ENCODE data around the gene ZBTB33. TPM values are rescaled to one million over a fixed set of nuclear protein-coding genes. Genes with fewer than 3 reads are reported as not detected.

ZBTB33 gene
- total RNA-seq, 1 donor = 20.3 TPM

DNA sequence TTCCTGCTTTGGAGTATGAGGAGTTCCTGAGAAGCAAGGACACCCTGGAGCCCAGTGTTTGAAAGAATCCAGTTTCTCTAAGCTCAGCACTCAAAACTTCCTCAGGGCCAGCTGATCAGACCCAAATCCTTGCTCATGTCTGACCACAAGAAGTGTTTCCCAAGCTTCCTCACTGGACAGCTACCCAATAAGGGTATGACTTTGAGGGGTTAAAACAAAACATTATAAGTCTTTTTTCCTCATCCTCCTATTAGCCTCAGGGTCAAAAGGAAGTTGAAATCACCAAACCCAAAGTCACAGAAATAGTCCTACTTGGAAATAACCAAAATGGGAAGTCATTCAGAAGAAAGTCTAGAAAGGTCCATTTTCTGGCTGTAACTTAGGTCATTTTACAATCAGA lies 13.7 kb downstream of the ZBTB33 start:
- H3K4me3 ChIP-seq (ENCODE audit: low read depth, low read length) = no peak overlapping the region
- TF ChIP-seq CTCF (IDR thresholded peaks at IDR 0.05; ENCODE audit: insufficient read depth, low read depth, low read length) = no peak
- DNase-seq (ENCODE audit: low read depth) = no peak

DNA sequence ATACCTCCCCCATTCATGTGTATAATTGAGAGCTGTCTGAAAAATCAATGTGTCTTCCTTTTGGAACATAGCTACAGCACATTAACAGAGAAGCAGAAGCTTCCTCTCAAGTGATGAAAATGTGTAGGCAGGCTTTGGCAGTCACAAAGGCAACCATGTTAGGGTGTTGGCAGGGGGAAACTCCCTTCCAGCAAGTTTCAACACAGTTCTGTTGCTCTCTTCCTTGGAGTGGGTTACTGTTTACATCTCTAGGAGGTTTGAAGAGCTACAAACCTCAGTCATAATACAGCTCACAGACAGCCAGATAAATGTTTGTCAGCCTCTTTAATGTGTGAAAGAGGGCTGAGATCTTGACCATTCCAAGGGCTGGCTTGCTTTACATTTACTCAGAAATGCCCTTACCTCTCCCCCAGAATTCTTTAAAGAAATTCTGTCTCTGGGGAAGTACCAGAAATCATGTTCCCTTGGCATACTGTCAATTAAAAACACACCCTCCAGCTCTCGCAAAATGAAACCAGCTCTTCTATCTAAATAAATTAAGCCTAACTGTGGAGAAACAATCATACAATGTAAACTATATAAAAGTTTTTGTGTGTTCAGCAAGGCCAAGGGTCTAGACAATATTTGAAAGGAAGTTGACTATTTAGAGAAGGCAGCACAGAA lies 18.9 kb downstream of the ZBTB33 start:
- TF ChIP-seq CTCF (IDR thresholded peaks at IDR 0.05; ENCODE audit: insufficient read depth, low read depth, low read length) = no peak
- no peak for DNase-seq (ENCODE audit: low read depth)

GRCh38 chrX:120270567-120270966 lies 20.0 kb downstream of the ZBTB33 start:
- DNase-seq (ENCODE audit: low read depth) = no peak
- no peak overlapping the region for H3K4me3 ChIP-seq (ENCODE audit: low read depth, low read length)
- no peak for TF ChIP-seq CTCF (IDR thresholded peaks at IDR 0.05; ENCODE audit: insufficient read depth, low read depth, low read length)

More for the DNA sequence above, 18.9 kb downstream of the ZBTB33 start:
- H3K4me3 ChIP-seq (ENCODE audit: low read depth, low read length) = no peak overlapping the region

DNA sequence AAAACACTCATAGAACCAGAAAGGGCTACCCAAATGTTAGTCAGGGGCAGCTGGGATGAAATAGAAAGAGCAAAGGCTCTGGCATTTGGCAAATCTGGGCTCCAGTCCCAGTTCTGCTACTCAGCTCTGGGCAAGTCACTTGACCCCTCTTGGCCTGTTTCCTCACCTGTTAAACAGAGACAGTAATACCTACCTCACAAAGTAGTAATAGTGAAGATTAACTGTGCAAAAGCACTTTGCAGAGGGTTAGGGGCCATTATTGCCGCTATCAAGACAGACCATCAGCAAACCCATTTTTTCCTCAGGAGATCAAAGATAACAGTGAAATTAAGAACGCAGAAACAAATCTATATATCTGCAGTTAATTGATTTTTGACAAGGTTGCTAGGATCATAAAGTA lies 20.6 kb downstream of the ZBTB33 start:
- no peak for DNase-seq (ENCODE audit: low read depth)
- no peak overlapping the region for H3K4me3 ChIP-seq (ENCODE audit: low read depth, low read length)

GRCh38 chrX:120274145-120274544 lies 23.5 kb downstream of the ZBTB33 start:
- no peak for TF ChIP-seq CTCF (IDR thresholded peaks at IDR 0.05; ENCODE audit: insufficient read depth, low read depth, low read length)
- DNase-seq (ENCODE audit: low read depth) = no peak
- no peak overlapping the region for H3K4me3 ChIP-seq (ENCODE audit: low read depth, low read length)

More for the DNA sequence above, 20.6 kb downstream of the ZBTB33 start:
- no peak for TF ChIP-seq CTCF (IDR thresholded peaks at IDR 0.05; ENCODE audit: insufficient read depth, low read depth, low read length)

DNA sequence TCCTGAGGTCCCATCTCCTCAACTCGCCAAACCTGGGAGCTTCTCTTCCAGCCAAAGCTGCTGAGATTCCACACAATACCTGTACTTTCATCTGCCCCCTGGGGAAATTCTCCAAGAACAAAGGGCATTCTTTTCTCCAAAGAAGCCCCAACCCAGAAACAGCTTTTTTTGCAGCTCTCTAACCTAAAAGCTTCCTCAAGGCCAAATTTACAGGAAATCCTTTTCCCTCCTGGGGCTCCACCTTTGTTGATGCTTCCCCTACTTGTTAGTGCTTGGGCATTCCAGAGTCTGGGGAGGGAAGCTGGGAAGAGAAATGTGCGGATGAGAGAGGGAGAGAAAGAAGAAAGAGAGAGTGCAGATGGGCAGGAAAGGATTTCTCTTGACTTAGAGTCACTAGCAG lies 24.3 kb downstream of the ZBTB33 start:
- no peak overlapping the region for H3K4me3 ChIP-seq (ENCODE audit: low read depth, low read length)
- no peak for TF ChIP-seq CTCF (IDR thresholded peaks at IDR 0.05; ENCODE audit: insufficient read depth, low read depth, low read length)
- DNase-seq (ENCODE audit: low read depth) = no peak

Measured in fibroblast of villous mesenchyme (primary cell).